C4-2B (cell line): ENCODE results near the gene RGS7.
"Not testable (repeated sequence)": the region's sequence is repeated elsewhere in the genome, so short reads cannot be mapped to it uniquely, and the experiment has no call there.

Experiments
- H3K27ac ChIP-seq: fragments of 450-650 bp; 2 replicates; pipeline ENCODE4 v1.5.1; 2017
- ZFX ChIP-seq: fragments of 450-650 bp; IDR thresholded peaks from 2 replicates; pipeline ENCODE4 v1.6.1; 2017
- TF ChIP-seq, protein P1 (sequence below): fragments of 450-650 bp; conservative IDR thresholded peaks from 2 replicates; pipeline ENCODE4 v1.5.1; 2017; ENCODE audit warnings: mild to moderate bottlenecking

The RGS7 gene

DNA sequence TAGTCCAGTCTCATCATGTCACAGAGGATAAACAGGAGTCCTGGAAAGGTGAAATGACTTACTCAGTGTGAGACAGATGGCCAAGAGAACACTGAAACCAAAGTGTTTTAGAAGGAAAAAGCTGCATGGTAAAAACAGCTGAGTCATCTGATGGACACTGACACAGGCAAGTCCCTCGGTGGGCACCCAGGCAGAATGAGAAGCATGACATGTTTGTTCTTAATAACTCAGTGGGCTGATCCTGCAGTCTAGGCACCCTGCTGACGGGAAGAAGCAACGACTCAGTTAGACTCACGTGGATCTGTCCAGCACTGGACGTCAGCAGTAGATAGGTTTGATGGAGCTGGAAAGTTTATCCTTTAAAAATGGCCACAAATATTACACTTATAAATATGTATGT is 116.9 kb downstream of the RGS7 start:
- no peak overlapping the region for H3K27ac ChIP-seq
- TF ChIP-seq ZFX, result no peak
- TF ChIP-seq, protein P1, sequence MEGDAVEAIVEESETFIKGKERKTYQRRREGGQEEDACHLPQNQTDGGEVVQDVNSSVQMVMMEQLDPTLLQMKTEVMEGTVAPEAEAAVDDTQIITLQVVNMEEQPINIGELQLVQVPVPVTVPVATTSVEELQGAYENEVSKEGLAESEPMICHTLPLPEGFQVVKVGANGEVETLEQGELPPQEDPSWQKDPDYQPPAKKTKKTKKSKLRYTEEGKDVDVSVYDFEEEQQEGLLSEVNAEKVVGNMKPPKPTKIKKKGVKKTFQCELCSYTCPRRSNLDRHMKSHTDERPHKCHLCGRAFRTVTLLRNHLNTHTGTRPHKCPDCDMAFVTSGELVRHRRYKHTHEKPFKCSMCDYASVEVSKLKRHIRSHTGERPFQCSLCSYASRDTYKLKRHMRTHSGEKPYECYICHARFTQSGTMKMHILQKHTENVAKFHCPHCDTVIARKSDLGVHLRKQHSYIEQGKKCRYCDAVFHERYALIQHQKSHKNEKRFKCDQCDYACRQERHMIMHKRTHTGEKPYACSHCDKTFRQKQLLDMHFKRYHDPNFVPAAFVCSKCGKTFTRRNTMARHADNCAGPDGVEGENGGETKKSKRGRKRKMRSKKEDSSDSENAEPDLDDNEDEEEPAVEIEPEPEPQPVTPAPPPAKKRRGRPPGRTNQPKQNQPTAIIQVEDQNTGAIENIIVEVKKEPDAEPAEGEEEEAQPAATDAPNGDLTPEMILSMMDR, result no peak

DNA sequence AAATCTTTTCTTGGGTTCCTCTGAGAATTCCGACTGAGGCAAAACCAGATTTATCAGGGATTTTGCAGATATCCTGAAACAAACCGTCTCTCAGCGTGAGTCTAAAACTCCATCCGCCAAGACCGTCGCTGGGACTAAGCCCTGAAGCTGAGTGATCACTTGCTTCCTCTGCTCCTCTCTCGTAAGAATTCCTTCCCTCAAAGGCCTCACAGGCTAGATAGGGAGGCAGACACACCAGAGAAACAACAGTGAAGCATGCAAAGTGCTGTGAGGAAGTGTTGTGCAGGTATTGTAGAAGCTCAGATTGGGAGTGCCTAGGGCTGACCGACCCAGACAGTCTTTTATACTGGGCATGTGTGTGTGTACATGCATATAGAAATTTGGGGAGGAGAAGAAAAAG is 119.1 kb downstream of the RGS7 start:
- TF ChIP-seq, protein P1, result no peak
- no peak for TF ChIP-seq ZFX
- H3K27ac ChIP-seq, result no peak overlapping the region

DNA sequence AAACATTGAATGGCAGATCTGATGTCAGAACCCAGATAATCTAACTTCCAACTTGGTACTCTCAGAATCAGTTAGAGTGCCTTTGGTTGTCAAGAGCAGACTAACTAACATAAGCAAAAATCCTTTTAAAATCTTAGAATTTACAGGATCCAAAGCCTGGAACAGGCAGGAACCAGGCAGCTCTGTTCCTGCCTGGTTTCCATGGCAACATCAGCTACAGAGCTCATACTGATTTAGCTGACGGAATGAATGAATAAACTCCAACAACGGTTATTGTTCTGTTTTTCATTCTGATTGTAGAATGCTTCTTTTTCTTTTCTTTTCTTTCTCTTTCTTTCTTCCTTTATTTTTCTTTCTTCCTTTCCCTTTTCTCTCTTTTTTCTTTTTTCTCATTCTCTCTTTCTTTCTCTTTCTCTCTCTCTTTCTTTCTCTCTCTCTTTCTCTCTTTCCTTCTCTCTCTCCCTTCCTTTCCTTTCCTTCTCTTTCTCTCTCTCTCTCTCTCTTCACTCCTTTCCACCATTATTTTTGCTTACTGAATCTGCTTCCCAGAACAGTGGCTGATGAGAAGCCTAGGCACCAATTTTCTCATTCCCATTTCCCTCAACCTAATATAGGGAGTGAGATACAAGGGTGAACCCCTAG is 121.6 kb downstream of the RGS7 start:
- no peak for TF ChIP-seq ZFX
- TF ChIP-seq, protein P1, result no peak
- no peak overlapping the region for H3K27ac ChIP-seq

DNA sequence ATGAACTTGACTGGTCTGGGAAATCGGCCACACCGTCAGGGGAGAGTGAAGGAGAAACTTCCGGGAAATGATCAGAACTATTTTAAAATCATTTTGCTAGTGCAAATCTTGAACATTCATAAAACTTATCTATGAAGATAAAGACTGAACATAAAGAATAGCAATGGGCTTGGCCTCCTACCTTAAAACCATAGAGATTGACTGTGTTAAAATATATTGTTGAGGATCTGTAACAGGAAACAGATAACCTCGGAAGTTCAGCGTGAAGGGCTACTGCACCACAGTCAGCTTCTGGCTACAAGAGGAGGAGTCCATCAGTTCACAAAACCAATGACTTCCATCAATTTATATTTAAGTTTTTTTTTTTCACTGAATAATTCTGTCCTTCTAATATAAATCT is 127.3 kb downstream of the RGS7 start:
- no peak overlapping the region for H3K27ac ChIP-seq
- no peak for TF ChIP-seq ZFX
- TF ChIP-seq, protein P1, result no peak

DNA sequence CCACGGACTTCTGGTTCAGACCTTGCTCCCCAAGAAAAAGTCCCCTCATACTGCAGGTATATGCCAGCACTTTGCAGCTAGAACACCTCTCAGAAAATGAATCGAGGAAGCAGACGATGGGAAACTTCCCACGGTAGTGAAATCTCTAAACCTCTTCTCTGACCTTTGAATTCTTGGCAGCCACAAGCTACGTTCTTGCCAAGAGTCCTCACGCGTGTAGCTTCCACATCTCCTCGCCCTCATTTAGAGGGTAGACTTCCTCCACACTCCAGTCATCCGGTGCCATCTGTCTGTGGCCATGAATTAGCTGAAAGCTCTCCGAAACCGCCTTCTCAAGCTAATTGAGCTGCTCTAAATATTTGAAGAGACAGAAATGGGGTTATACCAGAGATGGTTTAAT is 127.8 kb downstream of the RGS7 start:
- H3K27ac ChIP-seq, result no peak overlapping the region
- TF ChIP-seq ZFX, result no peak
- TF ChIP-seq, protein P1, result no peak

DNA sequence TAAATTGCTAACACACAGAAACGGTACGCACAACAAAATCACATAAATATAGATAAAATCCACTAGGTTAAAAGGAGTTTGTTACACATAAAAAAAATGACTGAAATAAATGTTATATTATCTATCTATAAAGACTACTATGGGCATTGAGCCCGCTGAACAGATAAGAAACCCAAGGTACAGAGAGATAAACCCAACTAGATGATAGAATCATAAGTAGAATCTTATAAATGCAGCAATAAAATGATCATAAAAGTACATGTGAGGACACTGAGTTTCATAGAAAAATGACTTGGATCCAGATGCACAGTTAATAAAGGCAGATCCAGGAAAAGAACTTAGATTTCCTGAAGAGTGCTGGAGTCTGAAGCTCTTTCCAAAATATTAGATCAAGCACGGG is 128.7 kb downstream of the RGS7 start:
- H3K27ac ChIP-seq, result no peak overlapping the region
- TF ChIP-seq ZFX, result no peak
- TF ChIP-seq, protein P1, result no peak

DNA sequence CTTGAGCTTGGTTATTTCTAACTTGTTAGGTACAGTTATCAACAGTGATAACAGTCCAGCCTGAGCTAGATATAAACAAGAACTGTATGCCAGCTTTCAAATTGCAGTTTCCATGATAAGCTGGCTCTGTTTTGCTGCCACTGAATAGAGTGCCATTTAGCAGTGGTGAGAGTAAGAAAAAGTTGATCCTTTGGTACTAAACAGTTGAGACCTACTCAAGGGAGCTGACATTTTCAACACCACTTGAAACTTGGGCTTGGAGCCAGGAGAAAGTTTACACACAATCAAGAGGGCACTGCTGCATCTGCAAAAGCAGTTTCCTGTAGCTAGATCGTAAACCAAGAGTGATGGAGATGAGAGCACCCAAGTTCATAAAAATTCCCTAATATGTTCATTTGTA is 131.3 kb downstream of the RGS7 start:
- TF ChIP-seq, protein P1, result no peak
- TF ChIP-seq ZFX, result no peak
- H3K27ac ChIP-seq, result no peak overlapping the region

DNA sequence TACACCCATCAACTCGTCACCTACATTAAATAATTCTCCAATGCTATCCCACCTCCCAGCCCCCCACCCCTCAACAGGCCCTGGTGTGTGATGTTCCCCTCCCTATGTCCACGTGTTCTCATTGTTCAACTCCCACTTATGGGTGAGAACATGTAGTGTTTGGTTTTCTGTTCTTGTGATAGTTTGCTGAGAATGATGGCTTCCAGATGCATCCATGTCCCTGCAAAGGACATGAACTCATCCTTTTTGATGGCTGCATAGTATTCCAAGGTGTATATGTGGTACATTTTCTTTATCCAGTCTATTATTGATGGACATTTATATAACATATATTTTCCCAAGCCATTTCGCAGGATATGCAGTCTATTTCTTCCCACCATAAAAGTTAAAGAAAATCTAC is 132.8 kb downstream of the RGS7 start:
- not testable (repeated sequence) for H3K27ac ChIP-seq

DNA sequence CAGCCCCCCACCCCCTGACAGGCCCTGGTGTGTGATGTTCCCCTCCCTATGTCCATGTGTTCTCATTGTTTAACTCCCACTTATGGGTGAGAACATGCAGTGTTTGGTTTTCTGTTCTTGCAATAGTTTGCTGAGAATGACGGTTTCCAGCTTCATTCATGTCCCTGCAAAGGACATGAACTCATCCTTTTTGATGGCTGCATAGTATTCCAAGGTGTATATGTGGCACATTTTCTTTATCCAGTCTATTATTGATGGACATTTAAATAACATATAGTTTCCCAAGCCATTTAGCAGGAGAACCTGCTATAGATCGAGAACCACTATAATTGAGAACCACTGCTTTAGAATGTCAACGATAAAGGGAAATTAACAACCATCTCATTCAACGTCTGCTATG is 134.2 kb downstream of the RGS7 start:
- not testable (repeated sequence) for H3K27ac ChIP-seq
